ENCODE measurements around the gene KLHL11.
"Not testable (repeated sequence)": the region's sequence is repeated elsewhere in the genome, so short reads cannot be mapped to it uniquely, and the experiment has no call there.

The KLHL11 gene

DNA sequence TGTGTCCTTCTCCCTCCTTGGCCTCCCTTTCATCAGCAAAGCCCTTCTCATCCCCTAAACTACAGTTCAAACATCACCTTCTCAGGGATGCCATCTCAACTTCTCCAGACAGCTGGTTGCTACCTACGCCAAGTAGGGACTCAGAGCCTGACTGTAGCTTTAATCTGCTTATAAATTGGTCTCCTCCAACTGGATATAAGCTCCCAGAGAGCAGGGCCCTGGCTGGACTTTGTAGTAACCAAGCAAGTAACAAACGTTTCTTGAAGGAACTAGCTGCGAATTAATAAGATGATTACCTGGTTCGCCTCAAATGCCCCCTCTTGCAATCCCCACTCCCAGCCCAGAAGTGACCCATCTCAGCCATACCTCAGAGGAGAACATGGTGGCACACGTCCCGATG is 17.5 kb upstream of the KLHL11 start:
- DNase-seq, result no peak

DNA sequence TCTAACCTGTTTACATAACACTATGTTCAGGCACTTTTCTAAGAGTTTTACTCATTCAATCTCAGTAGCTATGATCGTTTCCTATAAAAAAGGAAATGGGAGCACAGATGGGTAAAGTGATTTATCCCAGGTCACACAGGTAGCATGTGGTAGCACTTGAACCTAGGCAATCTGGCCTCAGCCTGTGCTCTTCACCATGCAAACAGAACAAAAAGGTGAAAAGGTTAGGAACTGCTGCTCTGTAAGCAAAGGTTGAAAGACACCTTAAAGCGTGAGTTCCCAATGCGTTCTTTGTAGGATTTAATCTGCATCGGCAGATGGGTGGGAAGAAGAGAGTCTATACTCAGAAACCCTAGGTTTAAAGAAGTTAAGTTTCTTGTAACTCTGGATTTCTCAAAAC is 14.9 kb upstream of the KLHL11 start:
- DNase-seq, result no peak

DNA sequence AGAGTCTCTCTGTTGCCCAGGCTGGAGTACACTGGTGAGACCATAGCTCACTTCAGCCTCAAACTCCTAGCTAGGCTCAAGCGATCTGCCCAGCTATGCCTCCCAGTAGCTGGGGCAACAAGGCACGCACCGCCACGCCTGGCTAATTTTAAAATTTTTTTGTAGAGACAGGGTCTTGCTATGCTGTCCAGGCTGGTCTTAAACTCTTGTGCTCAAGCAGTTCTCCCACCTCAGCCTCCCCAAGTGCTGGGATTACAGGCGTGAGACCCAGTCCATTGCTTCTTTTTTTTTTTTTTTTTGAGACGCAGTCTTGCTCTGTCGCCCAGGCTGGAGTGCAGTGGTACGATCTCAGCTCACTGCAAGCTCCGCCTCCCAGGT is 9.1 kb upstream of the KLHL11 start:
- DNase-seq, result not testable (repeated sequence)

DNA sequence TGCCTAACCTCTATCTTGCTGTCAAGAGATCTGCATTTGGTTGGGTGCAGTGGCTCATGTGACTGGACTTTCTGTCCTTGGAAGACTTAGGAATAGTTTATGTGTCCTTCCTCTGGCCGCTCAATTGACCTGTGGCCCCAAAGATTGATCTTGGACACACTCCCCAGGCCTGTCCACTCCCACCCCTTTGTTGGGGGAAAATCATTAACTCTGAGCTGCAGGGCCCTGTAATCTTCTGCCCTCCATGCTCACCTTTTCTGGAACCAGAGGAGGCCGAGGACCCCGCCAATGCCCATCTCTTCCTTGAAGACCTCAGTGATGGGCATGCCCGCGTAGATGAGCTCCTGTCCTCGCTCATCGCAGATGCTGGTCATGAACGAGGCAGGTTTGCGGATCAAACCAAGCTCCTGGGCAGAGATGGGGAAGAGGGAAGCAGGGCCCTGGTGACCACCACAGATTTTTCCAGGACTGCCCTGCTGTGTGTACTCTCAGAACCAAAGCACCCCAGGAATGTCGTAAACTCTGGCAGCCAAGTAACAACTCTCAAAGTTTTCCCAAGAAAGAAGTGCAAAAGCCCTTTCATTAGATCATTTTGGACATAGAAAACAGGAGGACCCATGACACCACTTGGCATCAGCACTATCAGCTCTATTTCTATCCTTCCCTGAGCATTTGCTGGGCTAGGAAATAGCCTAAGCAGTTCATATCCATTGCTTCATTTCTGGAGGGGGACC is 8.5 kb upstream of the KLHL11 start:
- no peak for DNase-seq

DNA sequence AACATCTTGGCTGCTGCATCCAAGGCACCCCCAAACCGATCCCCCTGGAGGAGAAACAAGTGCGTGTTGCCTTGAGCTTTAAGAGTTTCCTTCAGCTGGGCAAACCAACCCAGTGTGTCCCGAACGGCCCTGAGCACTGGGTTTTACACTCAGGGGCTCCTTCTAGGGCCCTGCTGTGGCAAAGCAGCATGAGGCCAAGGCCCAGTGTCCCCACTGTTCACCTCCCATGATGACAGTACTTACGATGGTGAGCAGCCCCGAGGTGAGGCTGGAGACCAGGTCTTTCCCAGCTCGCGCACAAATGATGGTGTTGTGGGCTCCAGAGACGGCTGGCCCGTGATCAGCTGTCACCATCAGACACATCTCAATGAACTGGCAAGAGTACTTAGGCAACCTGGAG is 6.6 kb upstream of the KLHL11 start:
- no peak for DNase-seq

DNA sequence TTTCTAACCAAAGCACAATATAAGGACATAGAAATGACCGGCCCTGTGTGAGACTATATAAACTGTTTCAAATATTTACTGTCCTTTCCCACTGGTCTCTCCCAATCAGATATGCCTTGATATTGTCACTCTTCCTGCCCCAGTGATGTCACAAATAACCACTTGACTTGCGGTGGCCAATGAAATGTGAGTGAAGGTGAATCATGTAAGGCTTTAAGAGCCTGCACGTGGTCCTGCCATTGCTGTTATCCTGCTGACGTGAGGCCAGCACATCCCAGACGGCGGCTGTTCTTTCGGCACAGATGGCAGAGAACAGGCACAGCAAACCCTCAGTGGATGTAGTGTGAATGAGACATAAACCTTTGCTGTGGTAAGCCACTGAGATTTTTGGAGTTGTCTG is 5.4 kb upstream of the KLHL11 start:
- no peak for DNase-seq

DNA sequence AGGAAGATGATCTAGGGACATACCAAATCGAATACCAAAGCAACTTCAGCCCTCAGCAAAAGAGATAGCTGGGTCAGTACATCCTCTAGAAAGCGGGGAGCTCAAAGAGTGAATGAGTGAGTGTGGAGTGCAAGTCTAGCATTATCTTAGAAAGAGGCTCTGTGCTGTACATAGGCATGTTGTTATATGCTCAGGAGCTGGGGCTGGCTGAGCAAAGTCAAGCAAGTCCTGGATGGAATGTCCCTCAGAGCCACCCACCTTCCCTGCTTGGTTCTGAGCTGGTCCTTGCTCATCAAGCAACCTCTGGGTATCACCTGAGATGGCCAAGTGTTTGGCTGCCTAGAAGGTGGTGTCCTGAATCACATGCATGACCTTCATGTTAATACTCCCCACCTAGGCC is 4.9 kb upstream of the KLHL11 start:
- no peak for DNase-seq

DNA sequence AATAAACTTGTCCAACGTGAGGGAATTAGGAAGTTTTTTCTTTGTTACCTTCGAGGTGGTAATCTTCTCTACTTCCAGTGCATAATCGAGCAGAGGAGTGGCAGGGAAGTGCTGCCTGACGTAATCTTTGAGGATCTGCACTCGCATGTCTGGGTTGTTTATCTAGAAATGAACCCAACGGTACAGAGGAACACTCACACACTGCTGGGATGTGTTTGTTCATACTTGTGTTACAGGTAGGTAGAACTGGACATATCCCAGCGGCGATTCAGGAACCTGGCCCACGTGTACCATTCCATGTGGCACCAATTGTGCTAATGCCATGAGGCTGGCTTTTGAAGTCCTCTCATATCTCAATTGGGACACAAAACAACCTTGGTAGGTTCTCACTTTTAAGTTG is 4.2 kb upstream of the KLHL11 start:
- no peak for DNase-seq

DNA sequence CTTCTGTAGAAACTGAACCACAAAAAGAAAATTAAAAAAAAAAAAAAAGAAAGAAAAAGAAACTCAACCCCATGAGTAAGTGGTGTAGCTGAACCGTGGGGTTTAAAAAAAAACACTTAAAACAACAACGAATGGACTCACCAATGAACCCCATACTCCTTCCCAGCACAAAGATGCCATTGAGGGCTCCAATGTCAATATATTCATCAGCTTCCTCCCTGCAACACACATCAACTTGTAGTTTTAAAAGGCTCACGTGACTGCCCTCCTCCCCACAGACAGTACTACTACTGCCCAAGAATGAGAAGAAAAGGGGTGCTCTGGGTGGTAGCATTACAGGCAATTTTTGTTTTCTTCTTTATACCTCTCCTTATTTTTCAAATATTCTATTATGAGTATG is 3.3 kb upstream of the KLHL11 start:
- DNase-seq, result no peak

DNA sequence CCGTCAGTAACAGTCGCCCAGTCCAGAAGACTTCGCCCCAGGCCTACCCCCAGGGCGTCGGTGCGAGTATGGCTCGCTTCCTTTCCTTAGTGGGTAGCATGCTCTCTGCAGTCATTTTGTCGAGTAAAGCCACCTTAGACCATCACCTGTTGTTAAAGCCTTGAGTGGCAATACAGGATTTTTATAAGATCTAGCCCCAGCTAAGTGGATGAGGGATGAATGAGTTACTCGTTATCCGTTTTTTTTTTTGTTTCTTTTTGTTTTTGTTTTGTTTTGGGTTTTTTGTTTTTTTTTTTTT is 322 bp upstream of the KLHL11 start:
- DNase-seq, result no peak

DNA sequence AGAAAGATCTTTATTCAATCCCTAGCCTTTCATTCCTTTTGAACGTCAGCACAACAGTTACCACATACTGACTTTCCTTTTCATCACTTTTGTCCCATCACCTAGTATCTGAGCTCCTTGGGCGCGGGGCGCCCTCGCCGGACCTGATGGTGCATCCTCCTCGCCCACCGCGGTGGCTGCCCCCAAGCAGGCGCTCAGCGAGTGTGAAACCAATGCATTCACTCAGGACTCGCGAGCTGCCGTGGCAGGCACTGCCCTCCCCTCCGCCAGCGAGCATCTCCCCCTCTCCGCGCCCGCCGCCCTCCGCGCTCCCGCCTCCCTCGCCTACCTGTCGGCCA is 756 bp downstream of the KLHL11 start:
- DNase-seq, result peak; percentile 28

DNA sequence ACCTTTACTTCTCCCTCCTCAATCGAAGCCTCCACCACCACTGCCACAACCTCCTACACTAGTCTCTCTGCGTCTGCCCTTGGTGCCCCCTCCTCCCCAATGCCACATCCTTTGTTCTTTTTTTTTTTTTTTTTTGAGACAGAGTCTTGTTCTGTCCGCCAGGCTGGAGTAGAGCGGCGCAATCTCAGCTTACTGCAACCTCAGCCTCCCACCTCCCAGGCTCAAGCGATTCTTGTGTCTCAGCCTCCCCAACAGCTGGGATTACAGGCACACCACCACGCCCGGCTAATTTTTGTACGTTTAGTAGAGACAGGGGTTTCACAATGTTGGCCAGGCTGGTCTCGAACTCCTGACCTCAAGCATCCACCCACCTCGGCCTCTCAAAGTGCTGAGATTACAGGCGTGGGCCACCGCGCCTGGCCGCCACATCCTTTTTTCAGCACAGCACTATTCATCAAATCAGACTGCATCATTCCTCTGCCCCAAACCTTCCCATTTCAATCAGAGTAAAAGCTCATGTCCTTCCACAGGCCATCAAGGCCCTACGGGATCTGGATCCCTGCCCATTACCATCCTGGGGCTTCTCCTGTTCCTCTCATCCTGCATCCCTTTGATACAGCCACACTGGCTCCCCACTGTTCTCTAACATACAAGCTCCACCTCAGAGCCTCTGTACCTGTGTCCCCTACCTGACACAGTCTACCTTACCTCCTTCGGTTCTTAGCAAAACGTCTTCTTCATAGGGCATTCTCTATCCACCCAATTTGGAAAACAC is 2.0 kb downstream of the KLHL11 start:
- no peak for DNase-seq

DNA sequence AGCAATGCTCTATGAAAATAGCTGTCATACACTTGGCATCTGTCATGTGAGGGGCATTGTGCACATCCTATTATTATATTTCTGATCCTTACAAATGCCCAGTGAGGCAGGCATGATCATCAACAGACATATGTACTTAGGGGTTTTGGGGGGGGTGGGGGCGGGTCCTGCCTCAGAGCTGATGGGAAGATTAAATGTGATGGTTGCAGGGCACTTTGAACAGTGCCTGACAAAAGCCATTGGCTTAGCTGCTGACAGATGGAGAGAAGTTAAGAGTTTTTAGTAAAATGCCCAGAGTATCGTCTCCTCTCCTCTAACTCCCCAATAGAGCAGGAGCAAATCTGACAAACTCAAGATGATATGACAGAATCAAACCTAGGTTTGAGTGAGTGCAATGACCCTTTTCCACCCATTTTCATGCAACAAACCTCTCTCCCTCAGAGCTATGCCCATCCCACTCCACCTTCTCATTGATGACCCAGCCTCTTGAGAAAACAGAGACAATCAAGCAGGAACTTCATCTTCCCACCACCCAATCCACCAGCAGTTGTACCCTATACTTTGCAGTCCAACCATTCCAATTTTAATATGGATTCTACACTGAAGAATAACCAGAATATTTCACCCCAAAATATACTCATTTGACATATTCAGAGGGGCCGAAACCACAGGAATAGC is 4.8 kb downstream of the KLHL11 start:
- DNase-seq, result no peak

DNA sequence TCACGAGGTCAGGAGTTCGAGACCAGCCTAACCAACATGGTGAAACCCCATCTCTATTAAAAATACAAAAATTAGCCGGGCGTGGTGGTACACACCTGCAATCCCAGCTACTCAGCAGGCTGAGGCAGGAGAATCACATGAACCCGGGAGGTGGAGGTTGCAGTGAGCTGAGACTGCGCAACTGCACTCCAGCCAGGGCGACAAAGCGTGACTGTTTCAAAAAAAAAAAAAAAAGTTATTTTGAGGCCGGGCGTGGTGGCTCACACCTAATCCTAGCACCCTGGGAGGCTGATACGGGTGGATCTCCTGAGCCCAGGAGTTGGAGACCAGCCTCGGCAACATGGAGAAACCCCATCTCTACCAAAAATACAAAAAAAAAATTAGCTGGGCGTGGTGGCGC is 13.8 kb downstream of the KLHL11 start:
- DNase-seq, result not testable (repeated sequence)

DNA sequence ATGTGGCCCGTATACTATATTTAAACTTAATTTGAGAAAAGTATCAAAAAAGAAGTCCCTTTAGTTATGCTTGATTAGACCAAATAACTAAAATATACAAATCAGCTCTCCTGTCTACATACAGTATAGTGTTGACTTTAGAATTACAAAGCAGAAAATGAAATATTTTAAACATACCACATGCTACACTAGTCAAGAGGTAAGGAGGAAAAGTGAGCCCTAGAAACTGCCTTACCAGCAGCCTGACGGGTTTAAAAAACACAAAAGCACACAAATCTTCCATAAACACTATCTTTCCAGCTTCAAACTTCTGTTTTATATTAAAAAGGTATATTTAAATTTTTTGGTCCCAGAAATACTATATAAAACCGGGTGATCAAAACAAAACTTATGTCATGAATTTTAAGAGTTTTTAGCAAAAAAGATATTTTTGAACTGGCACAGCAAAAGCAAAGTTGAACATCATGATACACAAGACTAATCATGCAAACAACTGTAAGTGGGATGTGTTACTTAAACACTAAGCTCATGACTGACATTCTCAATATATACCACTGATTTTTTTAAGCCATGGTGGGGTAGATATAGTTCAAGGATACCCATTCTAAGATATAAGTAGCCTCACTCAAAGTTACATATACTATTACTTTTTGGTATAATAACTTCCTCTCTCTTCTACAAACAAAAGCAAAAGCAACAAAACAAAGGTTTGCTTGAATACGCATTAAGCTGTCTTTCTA is 15.8 kb downstream of the KLHL11 start:
- no peak for DNase-seq

DNA sequence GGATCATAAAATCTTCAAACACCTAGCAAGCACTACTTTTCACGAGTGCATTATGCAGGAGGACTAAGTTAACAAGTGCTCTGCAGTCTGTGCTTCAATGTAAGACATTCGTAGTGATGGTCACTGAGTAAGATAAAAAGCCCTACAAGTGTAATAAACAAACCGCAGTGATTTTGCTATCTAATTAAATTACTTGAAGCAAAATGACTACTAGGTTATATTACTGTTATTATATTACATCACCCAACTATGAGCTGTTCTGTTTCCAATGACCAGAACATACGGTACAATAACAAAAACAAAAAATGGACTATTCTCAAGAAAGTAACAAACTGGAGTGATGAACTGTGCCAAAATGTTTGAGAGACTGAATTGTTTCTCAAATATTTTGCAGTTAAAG is 16.4 kb downstream of the KLHL11 start:
- no peak for DNase-seq

DNA sequence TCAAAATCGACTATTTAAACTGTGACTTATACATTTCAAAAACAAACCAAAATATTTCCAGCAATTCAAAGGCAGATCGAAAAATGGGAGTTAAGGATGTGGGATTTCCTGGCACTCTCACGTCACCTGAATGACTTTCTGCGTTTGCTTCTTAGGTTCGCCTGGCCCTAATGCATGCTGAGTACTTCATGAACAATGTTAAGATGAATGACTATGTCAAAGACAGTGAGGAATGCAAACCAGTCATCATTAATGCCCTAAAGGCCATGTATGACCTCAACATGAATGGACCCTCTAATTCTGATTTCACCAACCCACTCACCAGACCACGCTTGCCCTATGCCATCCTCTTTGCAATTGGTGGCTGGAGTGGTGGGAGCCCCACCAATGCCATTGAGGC is 20.3 kb downstream of the KLHL11 start:
- no peak for DNase-seq

DNA sequence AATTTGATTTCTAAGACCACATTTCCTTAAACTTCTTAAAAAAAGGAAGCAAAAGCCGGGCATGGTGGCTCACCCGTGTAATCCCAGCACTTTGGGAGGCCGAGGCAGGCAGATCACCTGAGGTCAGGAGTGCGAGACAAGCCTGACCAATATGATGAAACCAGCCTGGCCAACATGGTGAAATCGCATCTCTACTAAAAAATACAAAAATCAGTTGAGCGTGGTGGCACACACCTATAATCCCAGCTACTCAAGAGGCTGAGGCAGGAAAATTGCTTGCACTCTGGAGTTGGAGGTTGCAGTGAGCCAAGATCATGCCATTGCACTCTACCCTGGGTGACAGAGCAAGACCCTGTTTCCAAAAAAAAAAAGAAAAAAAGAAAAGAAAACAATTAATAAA is 24.4 kb downstream of the KLHL11 start:
- DNase-seq, result not testable (repeated sequence)

DNA sequence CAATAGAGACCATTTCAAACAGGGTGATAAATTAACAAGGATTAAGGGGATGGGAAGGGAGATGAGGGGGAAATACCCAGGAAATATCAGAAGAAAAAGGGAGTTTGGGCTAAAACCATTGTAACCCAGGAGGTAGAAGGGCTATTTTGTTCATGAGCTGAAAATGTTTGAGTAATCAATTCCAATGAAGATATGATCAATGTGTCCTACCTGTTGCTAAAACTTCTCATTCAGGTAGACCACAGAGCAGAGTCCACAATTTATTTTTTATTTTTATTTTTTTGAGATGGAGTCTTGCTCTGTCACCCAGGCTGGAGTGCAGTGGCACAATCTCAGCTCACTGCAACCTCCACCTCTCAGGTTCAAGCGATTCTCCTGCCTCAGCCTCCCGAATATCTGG is 25.8 kb downstream of the KLHL11 start:
- DNase-seq, result not testable (repeated sequence)

DNA sequence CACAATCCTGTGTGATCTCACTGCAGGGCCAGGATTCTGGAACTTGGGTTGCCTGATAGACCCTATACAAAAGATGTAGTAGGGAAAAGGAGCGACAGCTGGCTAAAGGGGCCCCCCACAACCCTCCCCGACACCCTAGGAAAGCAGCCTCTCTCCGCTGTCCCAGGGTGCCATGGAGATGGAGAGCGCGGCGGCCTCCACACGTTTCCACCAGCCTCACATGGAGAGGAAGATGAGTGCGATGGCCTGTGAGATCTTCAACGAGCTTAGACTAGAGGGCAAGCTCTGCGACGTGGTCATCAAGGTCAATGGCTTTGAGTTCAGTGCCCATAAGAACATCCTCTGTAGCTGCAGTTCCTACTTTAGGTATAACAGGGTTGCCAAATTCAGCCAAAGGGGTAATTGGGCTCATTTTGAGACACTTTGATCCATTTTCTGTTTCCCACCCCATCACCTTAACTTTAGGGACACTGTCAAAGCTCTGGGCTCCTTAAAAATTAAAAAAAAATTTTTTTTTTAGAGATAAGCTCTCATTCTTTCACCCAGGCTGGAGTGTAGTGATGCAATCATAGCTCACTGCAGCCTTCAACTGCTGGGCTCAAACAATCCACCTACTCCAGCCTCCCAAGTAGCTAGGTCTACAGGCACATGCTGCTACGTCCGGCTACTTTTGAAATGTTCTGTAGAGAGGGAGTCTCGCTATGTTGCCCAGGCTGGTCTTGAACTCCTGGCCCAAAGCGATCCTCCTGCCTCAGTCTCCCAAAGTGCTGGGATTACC is 27.3 kb downstream of the KLHL11 start, which contains the start of gene KLHL10:
KLHL10 (plus strand) TSS at position 65 of the 778 bp plus-strand sequence; CDS start at position 173, 108 bp downstream.
- no peak for DNase-seq

DNA sequence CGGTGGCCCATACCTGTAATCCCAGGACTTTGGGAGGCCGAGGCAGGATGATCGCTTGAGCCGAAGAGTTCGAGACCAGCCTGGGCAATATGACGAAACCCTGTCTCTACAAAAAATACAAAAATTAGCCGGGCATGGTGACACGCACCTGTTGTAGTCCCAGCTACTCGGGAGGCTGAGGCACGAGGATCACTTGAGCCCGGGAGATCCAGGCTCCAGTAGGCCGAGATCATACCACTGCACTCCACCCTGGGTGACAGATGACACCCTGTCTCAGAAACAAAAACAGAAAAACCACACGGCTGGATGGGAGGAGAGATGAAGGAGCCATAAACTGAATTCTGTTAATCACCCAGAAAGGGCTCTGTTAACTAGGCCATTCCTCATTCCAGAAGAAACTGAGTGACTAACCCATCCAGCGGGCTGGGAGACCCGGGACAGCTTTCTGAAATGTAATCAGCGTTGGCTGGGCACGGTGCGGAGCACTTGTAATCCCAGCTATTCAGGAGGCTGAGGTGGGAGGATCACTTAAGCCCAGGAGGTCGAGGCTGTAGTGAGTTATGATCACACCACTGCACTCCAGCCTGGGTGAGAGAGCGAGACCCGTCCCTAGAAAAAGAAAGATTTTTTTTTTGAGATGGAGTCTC is 28.6 kb downstream of the KLHL11 start:
- no peak for DNase-seq

Measured in NCI-H748 treated with DMSO at 0.1 percent for 48 hours (cell line).